Testis (tissue), 3 donors: Measurements from ENCODE around the gene FAM171A2. TPM values are rescaled to one million over a fixed set of nuclear protein-coding genes. Genes with fewer than 3 reads are reported as not detected.
"Not testable (repeated sequence)": the region's sequence is repeated elsewhere in the genome, so short reads cannot be mapped to it uniquely, and the experiment has no call there.

Source experiments
- DNase-seq: peaks from one replicate; pipeline ENCODE4 v3.0.0-alpha.2; 2019
- H3K27ac ChIP-seq, 2 donors: fragments of 200-600 bp; sonication (generic); one replicate each; pipeline ENCODE4 v1.5.1; 2019
- H3K27me3 ChIP-seq: fragments of 200-600 bp; sonication (generic); one replicate; pipeline ENCODE4 v1.5.1; 2019
- H3K36me3 ChIP-seq: fragments of 200-600 bp; sonication (generic); one replicate; pipeline ENCODE4 v1.5.1; 2017; ENCODE audit warnings: low read depth; ENCODE audit errors: missing control alignments
- H3K4me1 ChIP-seq: fragments of 200-600 bp; sonication (generic); one replicate; pipeline ENCODE4 v1.5.1; 2019
- H3K4me3 ChIP-seq, 2 donors: fragments of 200-600 bp; sonication (generic); one replicate each; pipeline ENCODE4 v1.5.1; 2017 to 2019
- H3K9me3 ChIP-seq: fragments of 200-600 bp; sonication (generic); one replicate; pipeline ENCODE4 v1.5.1; 2017
- POLR2A ChIP-seq: fragments of 450-650 bp; IDR thresholded peaks from one replicate; pipeline ENCODE4 v1.6.1; 2017; ENCODE audit warnings: antibody characterized with exemption, mild to moderate bottlenecking, moderate library complexity
- WGBS, 2 donors: methylation state at CpG; one replicate each; pipeline ENCODE4 v1.1.5; 2018; 5-methylcytosine and 5-hydroxymethylcytosine counted together
- intact Hi-C: fragments of 100-400 bp; cut with DNase I; formaldehyde crosslinking; loops from one replicate; pipeline ENCODE4 v1.15.1; 2023; ENCODE audit warnings: low total_unique reads
- polyA plus RNA-seq: library from polyadenylated mRNA; stranded (reverse); fragments of 350-450 nt; fragmentation: Illumina TruSeq; extraction: RNeasy Lipid Tissue Mini Kit (QIAGEN cat#74804); gene quantifications from one replicate; pipeline ENCODE4 v1.2.3, GENCODE V29; 2014; ENCODE audit warnings: low read depth, low replicate concordance; ENCODE audit not compliant: insufficient read depth
- total RNA-seq, 2 donors: library from RNA; depleted of rRNA; stranded (reverse); fragments of >200 nt; gene quantifications; one replicate each; pipeline ENCODE4 v1.2.3, GENCODE V29; 2016
- TF ChIP-seq, protein P1 (sequence below), 3 experiments: fragments of 450-650 bp in 2 of 3; fragments of 200-600 bp in 1 of 3; sonication (generic) in 1 of 3; IDR thresholded peaks; one replicate each; pipeline ENCODE4 v1.5.1; 2016 to 2019; ENCODE audit warnings: antibody characterized with exemption in 3 of 3, mild to moderate bottlenecking in 2 of 3, moderate library complexity in 1 of 3

The FAM171A2 gene
- total and polyA plus RNA-seq, 3 donors from 2014 or later, result 1.3 to 3.6 (median 2.0) TPM

DNA sequence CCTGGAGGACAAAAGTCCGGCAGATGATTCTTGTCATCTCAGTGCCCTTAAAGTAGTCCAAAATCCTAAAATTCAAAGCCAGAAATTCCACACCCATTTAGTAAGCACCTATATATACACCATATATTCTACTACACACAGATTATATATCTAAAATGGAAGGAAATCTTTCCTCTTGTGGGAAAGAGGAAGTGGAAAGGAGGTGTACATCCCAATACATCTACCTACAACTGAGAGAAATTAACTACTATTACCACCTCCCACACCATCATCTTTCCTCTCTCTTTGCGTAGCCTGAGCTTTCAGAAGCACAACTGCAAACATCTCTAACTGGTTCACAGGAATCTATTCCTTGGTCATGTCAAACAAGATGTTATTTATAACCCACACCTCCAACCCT lies 31.2 kb upstream of the FAM171A2 start:
- 94 to 98% methylated on average over 2 of the region's 2 CpGs for WGBS, 2 donors
- Histone ChIP-seq H3K36me3 (no peaks in the 10 kb centered on the region), H3K9me3 (no peaks in the 10 kb centered on the region), H3K4me1 (no peaks in the 10 kb centered on the region), H3K27me3 (no peaks in the 10 kb centered on the region), H3K27ac (no peak overlapping the region), H3K4me3 (no peak overlapping the region)
- DNase-seq, result no peak
- intact Hi-C loops, result no loop called here
- TF ChIP-seq POLR2A, result no peak
- TF ChIP-seq, protein P1, sequence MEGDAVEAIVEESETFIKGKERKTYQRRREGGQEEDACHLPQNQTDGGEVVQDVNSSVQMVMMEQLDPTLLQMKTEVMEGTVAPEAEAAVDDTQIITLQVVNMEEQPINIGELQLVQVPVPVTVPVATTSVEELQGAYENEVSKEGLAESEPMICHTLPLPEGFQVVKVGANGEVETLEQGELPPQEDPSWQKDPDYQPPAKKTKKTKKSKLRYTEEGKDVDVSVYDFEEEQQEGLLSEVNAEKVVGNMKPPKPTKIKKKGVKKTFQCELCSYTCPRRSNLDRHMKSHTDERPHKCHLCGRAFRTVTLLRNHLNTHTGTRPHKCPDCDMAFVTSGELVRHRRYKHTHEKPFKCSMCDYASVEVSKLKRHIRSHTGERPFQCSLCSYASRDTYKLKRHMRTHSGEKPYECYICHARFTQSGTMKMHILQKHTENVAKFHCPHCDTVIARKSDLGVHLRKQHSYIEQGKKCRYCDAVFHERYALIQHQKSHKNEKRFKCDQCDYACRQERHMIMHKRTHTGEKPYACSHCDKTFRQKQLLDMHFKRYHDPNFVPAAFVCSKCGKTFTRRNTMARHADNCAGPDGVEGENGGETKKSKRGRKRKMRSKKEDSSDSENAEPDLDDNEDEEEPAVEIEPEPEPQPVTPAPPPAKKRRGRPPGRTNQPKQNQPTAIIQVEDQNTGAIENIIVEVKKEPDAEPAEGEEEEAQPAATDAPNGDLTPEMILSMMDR (IDR thresholded peaks at IDR 0.05), result no peak

DNA sequence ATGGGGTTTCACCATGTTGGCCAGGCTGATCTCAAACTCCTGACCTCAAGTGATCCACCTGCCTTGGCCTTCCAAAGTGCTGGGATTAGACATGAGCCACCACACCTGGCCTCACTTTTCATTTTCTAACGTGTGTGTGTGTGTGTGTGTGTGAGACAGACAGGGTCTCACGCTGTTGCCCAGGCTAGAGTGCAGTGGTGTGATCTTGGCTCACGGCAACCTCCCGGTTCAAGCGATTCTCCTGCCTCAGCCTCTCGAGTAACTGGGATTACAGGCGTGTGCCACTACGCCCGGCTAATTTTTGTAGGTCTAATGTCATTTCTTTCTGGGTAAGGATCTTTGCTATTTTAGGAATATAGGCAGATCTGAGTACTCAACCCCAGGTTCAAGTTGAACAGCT lies 30.5 kb upstream of the FAM171A2 start:
- H3K4me1 ChIP-seq, H3K36me3 ChIP-seq, H3K4me3 ChIP-seq, intact Hi-C loops, H3K27ac ChIP-seq, H3K27me3 ChIP-seq, DNase-seq, H3K9me3 ChIP-seq: not testable (repeated sequence)
- 98 to 99% methylated on average over 9 of the region's 9 CpGs for WGBS, 2 donors

GRCh38 chr17:44390250-44390870 lies 26.7 kb upstream of the FAM171A2 start:
- no peaks in the 10 kb centered on the region for H3K36me3 ChIP-seq
- no peak overlapping the region for H3K27ac ChIP-seq
- no peak for DNase-seq
- no peaks in the 10 kb centered on the region for H3K4me1 ChIP-seq
- TF ChIP-seq, protein P1 (IDR thresholded peaks at IDR 0.05), result no peak
- intact Hi-C loops, result no loop called here
- 78 to 84% methylated on average over 10 of the region's 10 CpGs for WGBS, 2 donors
- H3K27me3 ChIP-seq, result no peaks in the 10 kb centered on the region
- H3K9me3 ChIP-seq, result no peaks in the 10 kb centered on the region
- H3K4me3 ChIP-seq, result no peak overlapping the region

- Histone ChIP-seq H3K9me3 (no peaks in the 10 kb centered on the region), H3K36me3 (no peaks in the 10 kb centered on the region), H3K27ac (no peak overlapping the region), H3K27me3 (no peaks in the 10 kb centered on the region), H3K4me1 (peaks cover 4% of the 10 kb centered on the region), H3K4me3 (no peak overlapping the region)
- TF ChIP-seq POLR2A, result no peak
- TF ChIP-seq, protein P1 (IDR thresholded peaks at IDR 0.05), result no peak
- no peak for DNase-seq
- WGBS, 2 donors, result 87 to 89% methylated on average over 6 of the region's 6 CpGs
- intact Hi-C loops, result no loop called here
Measured at GRCh38 chr17:44389723-44390202, 26.1 kb upstream of the FAM171A2 start.

GRCh38 chr17:44389281-44389680 lies 25.6 kb upstream of the FAM171A2 start, which contains the start of gene ITGA2B:
ITGA2B (minus strand) TSS chr17:44389649; CDS start chr17:44389473, 176 bp downstream.
- 33 to 50% methylated on average over 1 of the region's 1 CpG for WGBS, 2 donors
- Histone ChIP-seq H3K4me3 (no peak within 1 kb of the TSS), H3K4me1 (peaks cover 7% of the 10 kb centered on the region)

More at GRCh38 chr17:44389281-44389680, 25.6 kb upstream of the FAM171A2 start, which contains the start of gene ITGA2B:
- DNase-seq, result no peak
- H3K9me3 ChIP-seq, result no peaks in the 10 kb centered on the region
- H3K27me3 ChIP-seq, result no peaks in the 10 kb centered on the region
- TF ChIP-seq, protein P1 (IDR thresholded peaks at IDR 0.05), result no peak
- TF ChIP-seq POLR2A, result no peak
- intact Hi-C loops, result no loop called here
- H3K36me3 ChIP-seq, result no peaks in the 10 kb centered on the region
- no peak within 1 kb of the TSS for H3K27ac ChIP-seq
